ENCODE results near the gene TMUB2. TPM values are rescaled to one million over a fixed set of nuclear protein-coding genes. Genes with fewer than 3 reads are reported as not detected.

TMUB2 gene
- total RNA-seq, 1 donor from 2014 or later = 20.3 TPM

GRCh38 chr17:44191941-44192496 is 5.2 kb downstream of the TMUB2 start:
- peaks cover 40% of the 10 kb centered on the region for H3K36me3 ChIP-seq (ENCODE audit: control insufficient read depth, insufficient read depth, low read length)
- DNase-seq (ENCODE audit: low read depth) (no peak), FAIRE-seq (no peak)
- H3K27me3 ChIP-seq (ENCODE audit: control insufficient read depth, insufficient read depth, low read length) = no peaks in the 10 kb centered on the region
- no peak overlapping the region for H3K4me3 ChIP-seq (ENCODE audit: low read depth, low read length)
- no peak for TF ChIP-seq CTCF (IDR thresholded peaks at IDR 0.05; ENCODE audit: insufficient read depth, low read length, severe bottlenecking)

- Histone ChIP-seq H3K27me3 (ENCODE audit: control insufficient read depth, insufficient read depth, low read length) (no peaks in the 10 kb centered on the region), H3K36me3 (ENCODE audit: control insufficient read depth, insufficient read depth, low read length) (peaks cover 44% of the 10 kb centered on the region), H3K4me3 (ENCODE audit: low read depth, low read length) (no peak overlapping the region)
- no peak for TF ChIP-seq CTCF (IDR thresholded peaks at IDR 0.05; ENCODE audit: insufficient read depth, low read length, severe bottlenecking)
- DNase-seq (ENCODE audit: low read depth) (no peak), FAIRE-seq (no peak)
These were observed 6.0 kb downstream of the TMUB2 start for GRCh38 chr17:44192750-44193149.

- Histone ChIP-seq H3K36me3 (ENCODE audit: control insufficient read depth, insufficient read depth, low read length) (peaks cover 42% of the 10 kb centered on the region), H3K27me3 (ENCODE audit: control insufficient read depth, insufficient read depth, low read length) (no peaks in the 10 kb centered on the region), H3K4me3 (ENCODE audit: low read depth, low read length) (no peak overlapping the region)
- no peak for TF ChIP-seq CTCF (IDR thresholded peaks at IDR 0.05; ENCODE audit: insufficient read depth, low read length, severe bottlenecking)
- FAIRE-seq = no peak
- DNase-seq (ENCODE audit: low read depth) = no peak
These were observed 6.7 kb downstream of the TMUB2 start for GRCh38 chr17:44193326-44194084.

GRCh38 chr17:44197107-44197506 is 10.3 kb downstream of the TMUB2 start:
- no peak for TF ChIP-seq CTCF (IDR thresholded peaks at IDR 0.05; ENCODE audit: insufficient read depth, low read length, severe bottlenecking)
- peaks cover 33% of the 10 kb centered on the region for H3K36me3 ChIP-seq (ENCODE audit: control insufficient read depth, insufficient read depth, low read length)
- FAIRE-seq = no peak
- DNase-seq (ENCODE audit: low read depth) = no peak
- no peak overlapping the region for H3K4me3 ChIP-seq (ENCODE audit: low read depth, low read length)
- H3K27me3 ChIP-seq (ENCODE audit: control insufficient read depth, insufficient read depth, low read length) = no peaks in the 10 kb centered on the region

- H3K27me3 ChIP-seq (ENCODE audit: control insufficient read depth, insufficient read depth, low read length) = no peaks in the 10 kb centered on the region
- H3K36me3 ChIP-seq (ENCODE audit: control insufficient read depth, insufficient read depth, low read length) = peaks cover 31% of the 10 kb centered on the region
- TF ChIP-seq CTCF (IDR thresholded peaks at IDR 0.05; ENCODE audit: insufficient read depth, low read length, severe bottlenecking) = no peak
- H3K4me3 ChIP-seq (ENCODE audit: low read depth, low read length) = peak overlapping the region; percentile 73
- DNase-seq (ENCODE audit: low read depth) = peak; percentile 59
- no peak for FAIRE-seq
These were observed 11.4 kb downstream of the TMUB2 start for GRCh38 chr17:44197980-44198720.
